Measurements from ENCODE around the gene ASCC3. TPM values are rescaled to one million over a fixed set of nuclear protein-coding genes. Genes with fewer than 3 reads are reported as not detected.

ASCC3 gene
- total RNA-seq, 1 donor from 2014 or later: 62.9 TPM

DNA sequence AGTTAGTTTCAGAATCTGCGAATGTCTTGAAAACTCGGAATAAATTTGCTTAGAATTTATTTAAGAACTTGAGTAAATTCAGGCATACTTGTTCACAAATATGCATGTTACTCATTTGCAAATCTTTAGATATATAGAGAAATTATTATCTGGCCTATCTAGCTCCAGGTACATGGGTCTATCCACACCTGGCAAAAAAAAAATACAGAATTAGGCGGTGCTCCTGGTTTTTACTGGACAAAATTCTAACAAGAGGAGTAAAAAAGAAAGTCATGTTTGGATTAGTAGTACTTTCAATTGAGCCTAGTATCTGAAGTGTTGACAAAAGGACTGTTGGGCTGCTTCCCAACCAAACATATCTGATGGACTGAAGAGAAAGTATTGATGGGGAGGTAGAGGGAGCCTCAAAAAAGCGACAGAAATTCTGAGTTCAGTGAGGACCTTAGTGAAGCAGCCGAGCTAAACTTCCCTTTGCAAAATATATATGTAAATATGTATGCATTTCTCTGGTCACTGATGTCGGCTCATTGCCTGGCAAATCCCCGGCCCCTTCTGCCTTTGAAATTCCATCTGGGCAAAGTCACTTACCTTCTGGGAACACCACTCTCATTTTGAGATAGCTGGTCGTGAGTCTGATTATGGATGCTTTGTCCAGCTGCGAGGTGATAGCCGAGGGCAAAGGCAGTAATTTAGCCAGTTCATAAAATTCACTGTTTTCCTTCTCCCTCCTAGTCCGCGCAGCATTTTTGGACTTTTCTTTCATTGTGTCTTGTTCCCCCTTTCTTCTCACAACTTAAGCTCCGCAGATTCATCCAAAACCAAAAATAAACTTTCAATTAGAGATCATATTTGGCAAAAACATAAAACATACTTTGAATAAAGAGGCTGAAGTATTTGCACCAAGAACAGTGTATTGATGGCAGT is 418.2 kb downstream of the ASCC3 start:
- no peak for DNase-seq (ENCODE audit: low spot score)
- Mint-ChIP-seq H3K9me3 (peaks cover 26% of the 10 kb centered on the region), H3K27me3 (ENCODE audit: low read depth) (peaks cover 91% of the 10 kb centered on the region), H3K27ac (no peak overlapping the region), H3K4me1 (ENCODE audit: low read depth) (peaks cover 25% of the 10 kb centered on the region), H3K4me3 (ENCODE audit: low read depth) (no peak overlapping the region), H3K36me3 (ENCODE audit: low read depth) (peaks cover 18% of the 10 kb centered on the region)
- intact Hi-C loops (cut with micrococcal nuclease): loop anchor here (2.0 kb wide), 1 partner anchor 1628 kb away; the partner anchor contains the start of gene POU3F2

DNA sequence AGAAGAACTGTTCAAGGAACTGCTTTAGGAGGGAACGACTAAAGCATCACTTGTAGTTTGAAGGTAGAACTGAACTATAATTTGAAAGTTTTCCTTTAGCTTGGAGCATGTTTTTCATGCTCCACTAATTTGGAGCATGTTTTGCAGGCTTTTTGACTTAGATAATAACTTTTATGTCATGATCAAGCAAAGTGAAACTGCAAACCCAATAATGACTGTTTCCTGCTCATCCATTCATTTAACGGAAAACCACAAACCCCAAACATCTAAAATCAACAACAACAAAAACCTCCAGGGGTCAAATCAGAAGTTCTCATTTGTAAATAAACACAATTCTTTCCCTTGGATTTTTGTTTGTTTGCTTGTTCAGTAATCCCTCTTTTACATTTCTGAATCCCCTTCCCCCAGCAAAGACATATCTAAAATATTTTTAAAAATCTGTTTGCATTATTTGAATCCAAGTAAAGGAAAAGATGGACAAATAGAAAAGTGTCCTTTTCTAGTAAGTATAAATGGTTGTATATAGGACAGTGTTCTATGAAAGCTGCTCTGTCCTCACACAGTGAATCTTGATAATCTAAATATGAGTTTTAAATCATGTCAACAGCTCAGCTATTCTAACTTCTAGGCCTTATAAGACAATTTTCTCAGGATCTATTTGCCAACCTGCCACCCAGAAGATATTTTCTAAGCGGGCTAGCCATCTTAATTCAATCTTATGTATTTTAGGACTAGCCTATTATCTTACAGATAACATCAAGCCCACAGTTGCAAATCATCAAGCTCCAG is 419.0 kb downstream of the ASCC3 start:
- Mint-ChIP-seq H3K4me1 (ENCODE audit: low read depth) (peaks cover 21% of the 10 kb centered on the region), H3K27me3 (ENCODE audit: low read depth) (peaks cover 90% of the 10 kb centered on the region), H3K27ac (no peak overlapping the region), H3K36me3 (ENCODE audit: low read depth) (peaks cover 16% of the 10 kb centered on the region), H3K4me3 (ENCODE audit: low read depth) (no peak overlapping the region), H3K9me3 (peaks cover 21% of the 10 kb centered on the region)
- no peak for DNase-seq (ENCODE audit: low spot score)
- intact Hi-C loops (cut with micrococcal nuclease): loop anchor here (2.0 kb wide), 1 partner anchor 1627 kb away; the partner anchor contains the start of gene POU3F2

DNA sequence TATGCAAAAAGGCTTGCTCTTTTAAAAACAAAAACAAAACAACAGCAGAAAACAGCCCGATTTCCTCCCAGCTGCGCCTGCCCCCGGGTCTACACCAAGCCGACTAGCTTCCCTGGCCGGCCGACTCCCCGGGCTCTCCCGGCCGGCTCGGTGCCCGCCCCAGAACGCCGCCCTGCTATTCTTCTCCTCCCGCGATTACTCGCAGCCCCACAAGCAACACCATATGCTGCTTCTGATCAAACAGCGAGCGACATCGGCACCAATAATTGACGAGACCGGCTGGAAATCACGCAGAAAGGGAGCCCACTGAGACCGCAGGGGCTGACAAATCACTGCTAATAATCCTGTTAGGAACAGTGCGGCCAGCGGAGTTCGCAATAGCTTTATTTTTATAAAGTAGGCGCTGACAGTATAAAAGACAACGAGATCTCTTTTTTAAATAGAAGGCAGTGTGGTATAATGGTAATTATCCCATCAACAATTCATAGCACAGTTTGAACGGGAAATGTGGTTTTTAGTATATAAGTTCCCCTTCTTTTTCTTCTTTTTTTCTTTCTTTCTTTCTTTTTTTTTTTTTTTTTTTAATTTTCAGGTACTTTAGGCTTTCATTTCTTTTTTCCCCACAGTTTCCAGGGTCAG is 419.7 kb downstream of the ASCC3 start:
- peaks cover 14% of the 10 kb centered on the region for H3K9me3 Mint-ChIP-seq
- no peak overlapping the region for H3K4me3 Mint-ChIP-seq (ENCODE audit: low read depth)
- H3K27ac Mint-ChIP-seq: no peak overlapping the region
- peaks cover 15% of the 10 kb centered on the region for H3K4me1 Mint-ChIP-seq (ENCODE audit: low read depth)
- peaks cover 88% of the 10 kb centered on the region for H3K27me3 Mint-ChIP-seq (ENCODE audit: low read depth)
- peaks cover 16% of the 10 kb centered on the region for H3K36me3 Mint-ChIP-seq (ENCODE audit: low read depth)
- intact Hi-C loops (cut with micrococcal nuclease): no loop called here
- DNase-seq (ENCODE audit: low spot score): no peak

DNA sequence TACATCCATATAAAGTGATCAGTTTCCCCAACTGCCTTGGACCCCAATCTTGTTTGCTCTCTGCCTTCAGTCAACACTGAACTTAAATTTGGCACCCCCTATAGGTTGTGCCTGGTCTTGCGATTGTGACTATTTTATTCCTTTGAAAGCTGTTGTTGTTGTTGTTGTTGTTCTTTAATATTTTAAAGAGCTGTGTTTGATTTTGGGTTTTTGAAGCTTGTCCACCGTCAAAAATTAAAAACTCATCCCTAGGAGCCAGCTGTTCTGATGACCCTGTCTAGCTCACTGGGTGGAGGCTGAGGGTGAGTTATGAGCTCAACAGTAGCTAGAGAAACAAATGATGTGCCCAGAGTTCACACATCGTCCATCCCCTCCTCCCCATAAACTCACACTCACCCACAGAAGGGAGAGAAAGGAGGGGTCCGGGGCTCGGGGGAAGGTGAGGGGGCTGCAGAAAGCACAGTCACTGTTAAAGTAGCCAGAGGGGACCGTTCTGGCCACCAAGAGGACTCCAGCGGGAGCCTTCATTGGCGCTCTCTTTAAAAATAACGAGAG is 420.4 kb downstream of the ASCC3 start:
- no peak overlapping the region for H3K4me3 Mint-ChIP-seq (ENCODE audit: low read depth)
- H3K4me1 Mint-ChIP-seq (ENCODE audit: low read depth): peaks cover 13% of the 10 kb centered on the region
- H3K27me3 Mint-ChIP-seq (ENCODE audit: low read depth): peaks cover 86% of the 10 kb centered on the region
- intact Hi-C loops (cut with micrococcal nuclease): no loop called here
- no peak for DNase-seq (ENCODE audit: low spot score)
- peaks cover 10% of the 10 kb centered on the region for H3K9me3 Mint-ChIP-seq
- H3K27ac Mint-ChIP-seq: no peak overlapping the region
- H3K36me3 Mint-ChIP-seq (ENCODE audit: low read depth): peaks cover 12% of the 10 kb centered on the region

DNA sequence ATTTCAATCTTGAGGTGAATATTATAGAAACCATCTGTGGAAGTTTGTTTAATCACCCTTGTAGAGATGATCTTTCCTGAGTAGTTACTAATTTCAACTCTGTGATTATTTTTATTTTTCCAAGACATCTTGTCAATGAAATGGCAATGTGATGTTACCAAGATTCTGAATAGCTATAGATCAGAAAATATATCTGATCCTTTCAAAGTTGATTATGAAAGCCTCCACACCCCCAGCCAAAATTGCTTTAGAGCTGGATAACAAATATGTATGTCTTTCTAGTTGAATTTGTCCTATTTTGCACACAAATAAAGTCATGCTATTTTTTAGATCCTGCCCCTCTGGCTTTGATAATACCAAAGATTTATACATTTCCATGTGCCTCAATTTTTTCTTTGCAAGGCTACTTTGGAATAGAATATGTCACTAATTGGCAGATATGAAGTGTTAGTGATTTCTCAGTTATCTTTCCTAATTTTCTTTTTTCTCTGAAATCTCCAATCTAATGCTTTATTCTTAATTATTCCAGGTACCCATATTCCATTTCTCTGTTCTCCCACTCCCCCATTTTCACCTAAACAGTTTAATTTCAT is 421.4 kb downstream of the ASCC3 start:
- Mint-ChIP-seq H3K4me3 (ENCODE audit: low read depth) (no peak overlapping the region), H3K36me3 (ENCODE audit: low read depth) (peaks cover 12% of the 10 kb centered on the region), H3K27me3 (ENCODE audit: low read depth) (peaks cover 88% of the 10 kb centered on the region), H3K4me1 (ENCODE audit: low read depth) (peaks cover 15% of the 10 kb centered on the region), H3K9me3 (peaks cover 5% of the 10 kb centered on the region), H3K27ac (no peak overlapping the region)
- intact Hi-C loops (cut with micrococcal nuclease): loop anchor here (5.0 kb wide), 1 partner anchor 943 kb away; no protein-coding TSS in a partner anchor
- DNase-seq (ENCODE audit: low spot score): no peak

DNA sequence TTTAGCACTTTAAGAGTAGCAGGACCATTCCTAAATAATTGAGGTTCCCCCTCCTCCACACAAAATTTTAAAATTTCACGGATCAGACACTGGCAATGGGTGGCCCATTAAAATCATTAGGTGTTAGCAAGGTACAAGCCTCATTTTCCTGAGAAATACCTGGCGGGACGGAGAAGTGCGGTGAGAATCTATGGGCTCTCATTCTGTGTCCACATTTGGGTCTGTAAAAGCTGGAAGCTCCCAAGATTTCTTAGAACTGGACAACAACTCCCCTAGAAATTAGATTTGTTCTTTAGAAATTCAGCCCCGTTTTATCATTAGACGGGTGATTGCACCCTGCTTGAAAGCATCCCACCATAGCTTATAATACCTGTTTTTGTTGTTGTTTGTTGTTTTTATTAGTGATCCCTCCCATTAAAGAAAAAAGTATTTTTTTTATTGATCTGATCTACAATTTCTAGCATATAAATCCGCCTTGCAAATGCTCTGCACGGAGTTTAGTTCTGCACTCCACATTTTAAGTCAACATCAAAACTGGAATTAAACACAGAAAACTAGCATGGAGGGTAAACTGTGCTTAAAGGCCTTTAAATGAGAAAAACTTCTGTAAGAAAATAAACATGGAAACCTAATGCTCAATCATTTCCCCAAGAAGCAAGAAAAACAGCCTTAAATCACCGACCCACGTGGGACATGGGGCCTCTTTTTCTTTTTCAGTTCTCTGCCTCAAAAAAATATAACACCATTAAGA is 422.1 kb downstream of the ASCC3 start:
- Mint-ChIP-seq H3K27ac (no peak overlapping the region), H3K27me3 (ENCODE audit: low read depth) (peaks cover 90% of the 10 kb centered on the region), H3K9me3 (peaks cover 5% of the 10 kb centered on the region), H3K36me3 (ENCODE audit: low read depth) (peaks cover 12% of the 10 kb centered on the region), H3K4me3 (ENCODE audit: low read depth) (no peak overlapping the region), H3K4me1 (ENCODE audit: low read depth) (peaks cover 15% of the 10 kb centered on the region)
- intact Hi-C loops (cut with micrococcal nuclease): loop anchor here (5.0 kb wide), 1 partner anchor 943 kb away; no protein-coding TSS in a partner anchor
- DNase-seq (ENCODE audit: low spot score): no peak

All from activated T-helper 2 cell treated with anti-CD3 and anti-CD28 coated beads, Interferon-gamma antibody, Interleukin-2, Interleukin-4, amounts not matched to agents 10 μg/mL and 5 μg/mL and 100 μg/mL, durations not matched to agents 14 hours and 24 hours and 36 hours (primary cell).